ENCODE results near the gene OR51B2.
"Not testable (repeated sequence)": the region's sequence is repeated elsewhere in the genome, so short reads cannot be mapped to it uniquely, and the experiment has no call there.

OR51B2 gene

GRCh38 chr11:5307256-5308019 is 16.7 kb downstream of the OR51B2 start:
- DNase-seq, result no peak

- no peak for DNase-seq
Observed at GRCh38 chr11:5304046-5304445, 20.1 kb downstream of the OR51B2 start.

DNA sequence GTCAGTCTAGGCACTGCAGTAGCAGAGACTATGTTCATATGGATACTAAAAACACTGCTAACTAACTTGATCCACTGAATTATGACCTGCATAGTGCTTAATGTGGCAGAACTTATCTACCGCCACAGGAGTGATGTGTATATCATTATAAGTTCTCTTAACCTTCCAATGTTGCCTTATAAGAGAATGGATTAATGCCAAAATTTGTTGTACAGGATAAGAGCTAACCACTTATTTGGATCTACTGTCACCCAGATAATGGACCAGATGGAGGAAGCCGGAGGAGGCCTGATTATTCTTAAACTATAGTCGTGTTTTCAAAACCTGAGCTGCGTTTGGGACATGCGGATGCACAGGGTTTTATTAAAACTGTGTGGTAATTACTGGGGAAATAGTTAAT is 20.5 kb downstream of the OR51B2 start:
- DNase-seq, result no peak

GRCh38 chr11:5301846-5302245 is 22.3 kb downstream of the OR51B2 start, which contains the start of gene OR51B4:
TSS of gene OR51B4 (minus strand) at chr11:5301946. CDS start at chr11:5301946, 0 bp downstream.
- DNase-seq, result no peak

DNA sequence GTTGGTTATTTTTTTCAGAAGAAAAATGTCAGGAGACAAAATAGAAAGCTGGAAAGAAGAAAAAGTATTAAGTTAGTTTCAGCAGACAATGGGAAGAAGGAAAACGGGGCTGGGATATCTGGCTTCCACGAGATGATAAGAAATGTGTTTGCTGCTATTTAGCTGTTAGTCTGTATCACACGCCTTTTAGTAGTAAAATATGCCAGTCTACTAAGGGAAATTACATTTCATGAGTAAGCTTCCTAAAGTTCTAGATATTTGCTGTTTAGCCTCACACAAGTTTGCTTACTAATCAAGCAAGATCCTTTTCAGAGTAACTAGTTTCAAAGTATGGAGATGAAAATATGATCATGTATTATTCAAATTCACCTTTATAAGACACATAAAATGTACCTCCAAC is 23.8 kb downstream of the OR51B2 start:
- no peak for DNase-seq

DNA sequence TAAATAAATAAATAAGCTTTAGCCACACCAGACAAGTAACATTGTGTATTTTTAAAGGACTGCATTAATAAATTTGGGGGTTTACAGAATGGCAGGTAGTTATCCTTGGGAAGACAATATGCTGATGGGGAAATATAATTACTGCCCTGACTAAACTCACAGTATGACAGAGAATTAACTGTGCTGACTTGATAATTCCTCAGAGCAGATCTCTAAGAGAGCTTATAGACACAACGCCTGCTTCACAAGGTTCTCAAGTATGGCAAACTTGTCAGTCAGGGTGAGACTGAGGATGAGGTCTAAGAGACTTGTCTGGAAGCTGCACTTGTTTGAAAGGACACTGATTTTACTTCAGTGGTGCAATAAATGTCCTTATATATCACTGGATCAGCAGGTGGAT is 25.6 kb downstream of the OR51B2 start:
- DNase-seq, result no peak

DNA sequence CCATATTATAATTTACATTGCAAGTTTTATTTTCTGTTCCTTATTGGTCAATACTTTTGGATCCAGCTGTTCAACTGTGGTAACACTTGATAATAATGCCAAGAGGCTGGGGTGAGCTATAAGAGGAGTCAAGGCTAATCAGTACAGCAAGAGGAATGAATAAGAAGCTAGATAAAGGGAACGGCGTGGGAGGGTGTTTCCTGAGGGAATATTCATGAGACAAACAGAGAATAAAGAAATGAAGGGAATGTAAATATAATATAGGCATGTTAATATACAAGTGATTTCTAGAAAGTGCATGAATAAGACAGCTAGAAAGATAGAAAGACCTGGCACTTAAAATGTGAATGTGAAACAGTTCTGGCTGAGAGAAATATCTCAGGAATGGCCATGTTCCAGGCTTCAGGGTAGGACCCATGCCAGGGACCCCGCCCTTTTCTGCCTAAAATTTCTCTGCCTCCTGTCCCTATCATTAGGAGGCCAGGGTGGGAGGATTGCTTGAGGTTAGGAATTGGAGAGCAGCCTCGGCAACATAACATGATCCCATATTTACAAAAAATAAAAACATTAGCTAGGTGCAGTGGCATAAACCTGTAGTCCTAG is 26.3 kb downstream of the OR51B2 start:
- DNase-seq, result no peak

GRCh38 chr11:5294342-5294995 is 29.6 kb downstream of the OR51B2 start:
- not testable (repeated sequence) for DNase-seq

DNA sequence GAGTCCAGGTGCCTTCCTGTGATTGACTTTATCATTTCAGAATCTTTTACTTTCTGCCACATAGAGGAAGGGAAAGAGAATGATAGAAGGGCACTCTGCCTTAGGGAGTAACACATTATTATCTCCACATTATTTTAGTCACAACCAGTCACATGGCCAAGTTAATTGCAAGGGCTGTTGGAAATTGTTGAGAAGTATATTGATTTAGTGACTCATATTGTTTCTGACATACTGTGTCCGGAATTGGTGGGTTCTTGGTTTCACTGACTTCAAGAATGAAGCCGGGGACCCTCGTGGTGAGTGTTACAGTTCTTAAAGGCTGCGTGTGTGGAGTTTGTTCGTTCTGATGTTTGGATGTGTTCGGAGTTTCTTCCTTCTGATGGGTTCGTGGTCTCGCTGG is 31.1 kb downstream of the OR51B2 start:
- no peak for DNase-seq

- DNase-seq, result peak; percentile 0
Observed at GRCh38 chr11:5291207-5291838, 32.8 kb downstream of the OR51B2 start.

GRCh38 chr11:5290106-5290505 is 34.0 kb downstream of the OR51B2 start:
- DNase-seq, result no peak

- no peak for DNase-seq
Observed at GRCh38 chr11:5289696-5290095, 34.4 kb downstream of the OR51B2 start.

DNA sequence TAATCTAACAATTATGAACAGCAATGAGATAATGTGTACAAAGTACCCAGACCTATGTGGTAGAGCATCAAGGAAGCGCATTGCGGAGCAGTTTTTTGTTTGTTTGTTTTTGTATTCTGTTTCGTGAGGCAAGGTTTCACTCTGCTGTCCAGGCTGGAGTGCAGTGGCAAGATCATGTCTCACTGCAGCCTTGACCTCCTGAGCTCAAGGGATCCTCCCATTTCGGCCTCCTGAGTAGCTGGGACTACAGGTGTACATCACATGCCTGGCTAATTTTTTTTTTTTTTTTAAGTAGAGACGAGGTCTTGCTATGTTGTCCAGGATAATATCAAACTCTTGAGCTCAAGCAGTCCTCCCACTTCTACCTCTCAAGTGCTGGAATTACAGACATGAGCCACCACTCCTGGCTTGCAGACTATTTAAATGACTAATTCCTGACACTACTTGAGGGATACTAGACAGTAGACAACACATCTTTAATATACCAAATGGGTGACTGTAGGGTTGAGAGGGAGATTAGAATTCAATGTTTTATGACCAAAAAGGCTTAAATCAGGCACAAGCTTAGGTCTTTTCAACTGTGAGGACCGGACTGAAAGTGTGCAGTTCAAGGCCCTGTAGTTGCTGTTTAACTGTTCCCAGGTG is 35.1 kb downstream of the OR51B2 start:
- no peak for DNase-seq

DNA sequence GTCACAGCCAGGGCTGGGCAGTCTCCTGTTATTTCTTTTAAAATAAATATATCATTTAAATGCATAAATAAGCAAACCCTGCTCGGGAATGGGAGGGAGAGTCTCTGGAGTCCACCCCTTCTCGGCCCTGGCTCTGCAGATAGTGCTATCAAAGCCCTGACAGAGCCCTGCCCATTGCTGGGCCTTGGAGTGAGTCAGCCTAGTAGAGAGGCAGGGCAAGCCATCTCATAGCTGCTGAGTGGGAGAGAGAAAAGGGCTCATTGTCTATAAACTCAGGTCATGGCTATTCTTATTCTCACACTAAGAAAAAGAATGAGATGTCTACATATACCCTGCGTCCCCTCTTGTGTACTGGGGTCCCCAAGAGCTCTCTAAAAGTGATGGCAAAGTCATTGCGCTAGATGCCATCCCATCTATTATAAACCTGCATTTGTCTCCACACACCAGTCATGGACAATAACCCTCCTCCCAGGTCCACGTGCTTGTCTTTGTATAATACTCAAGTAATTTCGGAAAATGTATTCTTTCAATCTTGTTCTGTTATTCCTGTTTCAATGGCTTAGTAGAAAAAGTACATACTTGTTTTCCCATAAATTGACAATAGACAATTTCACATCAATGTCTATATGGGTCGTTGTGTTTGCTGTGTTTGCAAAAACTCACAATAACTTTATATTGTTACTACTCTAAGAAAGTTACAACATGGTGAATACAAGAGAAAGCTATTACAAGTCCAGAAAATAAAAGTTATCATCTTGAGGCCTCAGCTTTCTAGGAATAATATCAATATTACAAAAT is 35.8 kb downstream of the OR51B2 start:
- DNase-seq, result no peak

DNA sequence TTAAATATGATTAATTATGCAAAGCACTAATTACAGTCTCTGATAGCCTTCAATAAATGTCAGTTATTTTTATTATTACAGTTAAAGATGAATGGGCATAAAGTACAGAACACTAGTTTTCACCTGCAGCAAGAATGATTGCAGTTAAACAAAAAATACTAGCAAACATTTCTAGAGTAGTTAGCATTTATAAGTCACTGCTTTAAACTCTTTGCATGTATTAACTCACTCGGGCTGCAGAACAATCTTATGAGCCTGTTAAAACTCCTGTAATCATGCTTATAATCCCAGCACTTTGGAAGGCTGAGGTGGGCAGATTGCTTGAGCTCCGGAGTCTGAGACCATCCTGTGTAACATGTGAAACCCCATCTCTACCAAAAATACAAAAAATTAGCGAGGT is 37.2 kb downstream of the OR51B2 start:
- no peak for DNase-seq

GRCh38 chr11:5286351-5286750 is 37.7 kb downstream of the OR51B2 start:
- no peak for DNase-seq

GRCh38 chr11:5285703-5286340 is 38.3 kb downstream of the OR51B2 start:
- peak; percentile 81 for DNase-seq

GRCh38 chr11:5284637-5285036 is 39.5 kb downstream of the OR51B2 start:
- DNase-seq, result no peak

- DNase-seq, result no peak
Observed at GRCh38 chr11:5283882-5284281, 40.2 kb downstream of the OR51B2 start.

DNA sequence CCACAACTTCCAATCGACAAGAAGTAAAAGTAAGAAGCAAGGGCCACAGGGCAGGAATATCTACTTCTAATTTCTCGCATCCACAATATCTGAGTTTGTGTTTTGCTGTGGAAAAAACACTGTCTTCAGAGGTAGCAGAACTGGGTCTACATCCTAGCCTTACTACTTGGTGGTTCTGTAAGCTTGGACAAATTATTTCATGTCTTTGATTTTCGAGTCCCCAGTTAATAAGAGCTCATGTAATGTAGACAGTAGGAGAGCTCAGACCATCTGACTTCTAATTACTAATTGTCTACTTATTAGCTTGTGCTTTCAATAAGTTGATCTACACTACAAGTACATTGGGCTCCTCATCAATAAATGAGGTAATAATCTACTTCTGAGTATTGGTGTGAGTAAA is 41.0 kb downstream of the OR51B2 start:
- no peak for DNase-seq

DNA sequence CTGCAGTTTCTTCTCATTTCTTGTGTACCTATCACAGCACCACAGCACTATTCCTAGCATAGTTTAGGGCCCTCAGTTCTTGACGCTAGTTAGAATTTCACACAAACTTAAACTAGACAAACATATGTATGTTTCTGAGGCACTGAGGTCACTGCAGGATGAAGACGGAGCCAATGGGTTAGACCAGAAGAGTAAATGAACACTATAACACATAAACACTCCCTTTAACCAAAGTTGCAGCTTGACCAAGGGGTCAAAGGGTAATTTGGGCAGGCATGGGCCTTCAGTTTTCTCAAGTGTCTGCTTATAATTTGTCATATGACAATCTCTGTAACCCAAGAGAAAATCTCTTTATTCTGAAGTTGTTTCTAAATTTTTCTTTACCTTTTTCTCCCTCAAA is 41.5 kb downstream of the OR51B2 start:
- DNase-seq, result no peak

DNA sequence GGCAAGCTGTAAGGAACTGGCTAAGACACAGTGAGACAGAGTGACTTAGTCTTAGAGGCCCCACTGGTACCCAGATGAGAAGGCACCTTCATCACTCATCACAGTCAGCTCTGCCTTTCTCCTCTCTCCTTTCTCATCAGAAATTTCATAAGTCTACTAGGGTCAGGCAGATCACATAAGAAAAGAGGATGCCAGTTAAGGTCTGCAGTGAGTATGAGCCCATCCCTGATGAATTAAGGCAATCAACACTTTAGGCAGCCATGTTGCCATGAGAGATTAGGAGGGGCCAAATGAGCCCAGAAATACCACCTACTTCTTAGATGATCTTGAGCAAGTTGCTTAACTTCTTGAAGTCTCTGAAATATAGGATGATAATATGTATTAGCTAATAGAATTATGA is 42.5 kb downstream of the OR51B2 start:
- DNase-seq, result no peak

Measured in MV-4-11 (cell line).